Measurements from ENCODE around the gene DDX59.

GRCh38 chr1:200707116-200707515 is 37.4 kb upstream of the DDX59 start:
- TF ChIP-seq TAF1 (IDR thresholded peaks at IDR 0.05; ENCODE audit: borderline replicate concordance, insufficient read depth, low read length): no peak
- TF ChIP-seq SIN3A (IDR thresholded peaks at IDR 0.05; ENCODE audit: borderline replicate concordance, insufficient read depth, low read length): no peak
- no peak for TF ChIP-seq POLR2AphosphoS5 (IDR thresholded peaks at IDR 0.05; ENCODE audit: low read depth, low read length)
- TF ChIP-seq REST (IDR thresholded peaks at IDR 0.05; ENCODE audit: insufficient read depth in 1 of 2, low read depth in 2 of 2, low read length in 2 of 2): no peak

Measured in PFSK-1 (cell line).